NCI-H460 (cell line): ENCODE measurements around the gene IL2RA. TPM values are rescaled to one million over a fixed set of nuclear protein-coding genes. Genes with fewer than 3 reads are reported as not detected.
"Not testable (repeated sequence)": the region's sequence is repeated elsewhere in the genome, so short reads cannot be mapped to it uniquely, and the experiment has no call there.

Experiments used
- DNase-seq: peaks from one replicate; pipeline ENCODE4 v3.0.0-alpha.2; 2016; ENCODE audit warnings: low read depth; ENCODE audit errors: extremely low read depth
- polyA plus RNA-seq: library from polyadenylated mRNA; depleted of rRNA; stranded (reverse); fragments of >200 nt; gene quantifications from 2 replicates; pipeline ENCODE4 v1.2.3, GENCODE V29; 2014; cell fraction: nucleus; rRNA removed
- total RNA-seq: library from RNA; depleted of rRNA; stranded (reverse); fragments of >200 nt; shearing (Covaris generic); gene quantifications from 2 replicates; pipeline ENCODE4 v1.2.3, GENCODE V29; 2014; rRNA removed

Gene IL2RA
- not detected in 2 replicates for total RNA-seq
- polyA plus RNA-seq, result not detected in 2 replicates

- DNase-seq, result no peak
These were observed at the start of gene IL2RA for GRCh38 chr10:6062101-6062771. TSS of gene IL2RA (minus strand) at chr10:6062367. CDS start at chr10:6062151, 216 bp downstream.

DNA sequence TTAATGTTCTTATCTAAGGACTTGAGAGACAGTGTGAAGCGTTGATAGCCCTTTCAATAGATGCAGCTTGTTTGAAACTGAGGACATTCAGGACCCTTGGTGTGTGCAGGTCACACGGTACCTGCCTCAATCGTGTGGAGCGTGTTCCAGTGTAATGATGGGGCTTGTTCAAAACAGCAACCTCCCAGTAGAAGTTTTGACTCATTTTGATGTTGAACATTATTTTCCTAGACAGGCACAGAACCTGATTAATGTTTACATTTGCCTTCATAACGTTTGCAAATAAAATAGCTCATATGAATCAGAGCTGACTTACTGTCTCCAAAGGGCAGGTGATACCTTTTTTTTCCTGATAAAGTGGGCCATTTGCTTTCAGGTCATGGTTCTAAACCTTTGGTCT is 48.0 kb upstream of the IL2RA start:
- no peak for DNase-seq

- no peak for DNase-seq
These were observed 47.2 kb upstream of the IL2RA start for GRCh38 chr10:6109444-6109775.

DNA sequence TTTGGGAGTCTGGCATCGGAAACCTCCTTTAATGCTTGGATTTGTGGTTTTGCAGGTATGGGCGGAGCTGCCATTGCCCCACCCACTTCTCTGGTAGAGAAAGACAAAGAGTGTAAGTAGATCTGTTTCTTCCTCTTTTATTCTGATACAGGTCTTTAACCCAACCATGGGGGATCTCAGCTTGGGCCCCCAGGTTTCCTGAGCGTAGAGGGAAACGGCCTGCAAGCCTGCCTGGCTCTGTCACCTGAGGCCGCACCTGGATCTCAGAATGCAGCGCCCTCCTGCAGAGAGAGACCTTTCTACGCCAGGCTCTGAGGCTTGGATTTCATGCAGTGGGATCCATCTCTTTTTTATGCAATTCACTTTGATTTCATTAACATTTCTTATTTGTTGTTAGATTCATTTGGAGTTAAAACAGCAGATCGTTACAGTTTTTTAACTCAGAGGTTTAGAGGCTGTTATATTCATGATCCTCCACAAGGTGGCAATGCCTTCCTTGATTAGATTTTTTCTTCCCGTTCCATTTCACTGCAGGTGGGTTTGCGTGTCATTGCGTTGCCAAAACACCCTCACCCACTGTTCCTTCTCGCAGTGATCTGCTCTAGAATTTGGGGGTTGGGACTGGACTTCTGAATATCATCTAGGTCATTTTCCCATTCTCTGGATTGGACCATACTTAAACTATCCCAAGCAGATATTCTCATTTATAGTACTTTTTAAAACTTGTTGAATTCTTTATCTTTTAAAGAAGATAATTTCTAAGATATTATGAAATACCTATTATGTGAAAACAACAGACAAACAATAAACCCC is 46.7 kb upstream of the IL2RA start:
- DNase-seq, result peak; percentile 35

DNA sequence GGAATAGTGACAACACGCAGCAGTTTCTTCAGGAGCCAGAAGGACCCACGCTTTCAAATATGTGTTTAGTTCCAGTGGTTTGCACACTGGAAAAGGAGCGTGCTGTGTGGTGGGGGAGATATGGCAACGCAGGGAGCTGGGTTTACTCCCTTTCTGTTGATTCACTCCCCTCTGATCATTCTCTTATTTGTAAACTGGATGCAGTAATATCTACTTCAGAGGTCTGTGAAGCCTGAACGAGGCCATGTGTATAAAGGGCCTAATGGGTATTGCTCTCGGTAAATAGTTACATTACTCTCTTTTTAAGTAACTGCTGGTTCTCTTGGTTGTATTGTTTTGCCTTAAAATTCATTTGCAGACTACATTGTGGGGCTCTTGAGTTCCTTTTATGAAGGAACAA is 45.9 kb upstream of the IL2RA start:
- DNase-seq, result no peak

- DNase-seq, result not testable (repeated sequence)
These were observed 45.4 kb upstream of the IL2RA start for GRCh38 chr10:6107616-6108015.

DNA sequence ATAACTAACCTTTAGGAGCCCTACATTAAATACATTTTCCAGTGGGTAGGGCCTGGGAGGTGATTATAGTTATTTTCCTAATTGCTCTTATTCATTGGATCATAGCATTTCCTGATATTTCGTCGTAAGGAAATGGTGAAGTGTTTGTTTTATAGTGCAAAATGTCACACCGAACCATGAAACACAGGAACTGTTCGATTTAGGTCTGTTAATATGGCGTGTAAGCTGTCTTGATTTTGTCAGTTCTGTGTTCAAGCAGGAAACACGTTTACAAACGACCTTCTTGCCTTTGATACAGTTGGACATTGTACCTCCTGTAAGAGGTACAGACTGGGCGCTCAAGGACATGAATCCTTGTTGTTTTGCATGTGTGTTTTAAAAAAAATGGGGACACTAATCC is 41.4 kb upstream of the IL2RA start:
- DNase-seq, result no peak

GRCh38 chr10:6102128-6102527 is 40.0 kb upstream of the IL2RA start:
- DNase-seq, result no peak

GRCh38 chr10:6101181-6101580 is 39.0 kb upstream of the IL2RA start:
- DNase-seq, result no peak

DNA sequence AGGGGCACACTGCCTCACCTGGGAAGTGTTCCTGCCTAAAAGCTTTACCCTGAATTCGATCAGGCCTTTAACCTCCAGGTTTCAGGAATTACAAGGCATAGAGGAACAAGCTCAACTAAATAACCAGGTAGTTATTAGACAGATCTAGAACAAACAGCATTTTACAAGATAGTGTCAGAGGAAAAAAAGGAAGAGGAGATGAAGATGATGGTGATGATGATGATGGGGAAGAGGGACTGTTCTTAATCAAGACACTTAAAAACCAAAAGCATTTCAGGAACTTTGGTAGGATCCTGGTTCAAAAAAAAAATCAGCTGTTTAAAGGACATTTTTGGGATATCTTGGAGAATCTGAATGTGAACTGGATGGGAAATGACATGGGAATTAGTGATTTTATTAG is 38.2 kb upstream of the IL2RA start:
- no peak for DNase-seq

DNA sequence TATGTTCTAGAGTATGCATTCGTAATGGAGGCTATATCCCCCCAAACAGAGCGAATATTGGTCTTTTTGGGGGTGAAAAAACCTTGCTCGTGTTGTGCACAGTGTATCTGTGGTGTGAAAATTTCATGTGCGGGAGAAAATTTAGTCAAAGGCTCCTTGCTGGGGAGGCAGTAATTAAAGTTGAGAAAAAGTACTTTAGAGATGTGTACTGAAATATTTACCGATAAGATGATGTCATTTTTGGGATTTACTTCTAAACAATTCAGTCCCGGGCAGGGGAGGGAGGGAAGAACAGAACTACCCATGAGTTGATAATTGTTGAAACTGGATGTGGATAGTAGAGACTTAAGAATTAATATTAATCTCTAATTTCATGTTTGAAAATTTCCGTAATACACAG is 36.0 kb upstream of the IL2RA start:
- no peak for DNase-seq

- DNase-seq, result no peak
These were observed 34.9 kb upstream of the IL2RA start for GRCh38 chr10:6097063-6097462.

DNA sequence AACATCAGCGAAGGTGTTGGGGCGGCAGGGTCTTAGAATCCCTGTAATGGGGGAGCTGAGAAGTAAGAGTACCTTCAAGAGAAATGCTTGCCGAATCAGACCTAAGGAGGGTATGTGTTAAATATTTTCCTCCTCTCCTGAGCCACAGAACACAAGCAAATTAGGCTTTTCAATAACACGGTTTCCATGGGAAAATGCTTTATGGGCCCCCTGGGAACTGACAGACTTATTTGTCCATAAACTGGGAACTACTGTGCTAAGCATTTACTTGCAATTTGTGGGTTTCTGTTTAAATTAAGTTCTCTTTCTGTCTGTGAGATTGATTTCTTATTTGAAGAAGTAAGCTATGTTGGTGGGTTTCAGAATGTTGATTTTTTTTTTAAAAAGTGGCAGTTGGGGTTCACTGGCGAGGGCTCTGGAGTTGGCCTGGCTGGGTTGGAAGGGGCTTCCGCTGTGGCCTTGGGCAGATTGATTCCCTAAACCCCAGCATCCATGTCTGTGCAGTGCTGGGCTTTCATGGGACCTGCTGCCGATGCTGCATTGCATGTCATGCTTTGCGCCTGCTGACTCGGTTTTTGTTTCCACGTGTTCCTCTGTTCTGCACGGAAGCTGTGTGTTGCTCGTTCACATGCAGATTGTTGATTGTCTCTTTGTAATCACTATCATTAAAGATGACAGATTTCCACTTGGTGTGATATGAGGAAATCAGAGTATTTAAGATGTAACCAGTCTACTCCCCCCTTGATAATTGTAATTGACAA is 33.8 kb upstream of the IL2RA start:
- no peak for DNase-seq

GRCh38 chr10:6092731-6093130 is 30.6 kb upstream of the IL2RA start:
- DNase-seq, result no peak

- DNase-seq, result no peak
These were observed 29.5 kb upstream of the IL2RA start for GRCh38 chr10:6091630-6092029.

- DNase-seq, result no peak
These were observed 27.4 kb upstream of the IL2RA start for GRCh38 chr10:6089334-6090219.

DNA sequence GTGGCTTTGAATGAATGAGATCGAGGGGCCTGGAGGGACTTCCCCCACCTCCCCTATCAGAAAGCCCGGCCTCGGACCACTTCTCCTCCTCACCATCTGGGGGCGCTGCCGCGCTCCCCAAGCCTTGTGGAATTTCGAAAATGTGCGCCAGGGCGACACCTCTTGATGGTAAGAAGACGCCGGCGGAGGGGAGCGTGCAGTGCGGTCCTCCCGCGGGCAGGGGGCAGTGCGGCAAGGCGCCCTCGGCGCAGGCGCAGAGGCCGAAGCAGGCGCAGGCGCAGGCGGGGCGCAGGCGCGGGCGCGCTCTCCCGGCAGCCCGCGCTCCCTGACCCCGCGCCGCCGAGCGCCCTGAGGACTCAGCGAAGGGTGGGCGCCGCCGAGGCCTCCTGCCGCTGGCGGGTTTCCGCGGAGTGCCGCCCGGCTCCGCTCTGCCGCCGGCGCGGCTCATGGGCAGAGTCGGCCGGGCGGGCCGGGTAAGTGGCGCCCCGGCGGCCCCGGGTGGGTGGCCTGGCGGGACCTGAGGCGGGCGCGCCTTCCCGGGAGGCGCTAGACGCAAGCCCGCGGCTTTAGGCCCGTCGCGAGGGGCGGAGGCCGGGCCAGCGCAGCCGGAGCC is 26.7 kb upstream of the IL2RA start, which contains the start of gene RBM17:
RBM17 (plus strand) TSS at position 314 of the 613 bp plus-strand sequence. CDS start 8,032 bp downstream, outside the sequence.
- DNase-seq, result peak; percentile 86

GRCh38 chr10:6086375-6087233 is 24.4 kb upstream of the IL2RA start:
- DNase-seq, result peak; percentile 75
